B cell (primary cell): ENCODE results near the gene TPRG1L.

Experiments
- CTCF ChIP-seq: fragments of 200-600 bp; IDR thresholded peaks from one replicate; pipeline ENCODE4 v1.8.0; 2022; ENCODE audit warnings: antibody characterized with exemption, mild to moderate bottlenecking
- EZH2 ChIP-seq: IDR thresholded peaks from 2 replicates; pipeline ENCODE4 v1.6.1; 2012; ENCODE audit warnings: borderline replicate concordance, low read depth, mild to moderate bottlenecking, moderate library complexity, low read length; ENCODE audit not compliant: insufficient read depth, poor library complexity, severe bottlenecking

- no peak for TF ChIP-seq CTCF
- no peak for TF ChIP-seq EZH2
Observed at GRCh38 chr1:3679098-3679555, 54.3 kb downstream of the TPRG1L start.
